IMR-90 (cell line): ENCODE data around the gene ACVR1B.

ENCODE experiments used
- CTCF ChIP-seq: conservative IDR thresholded peaks from 2 replicates; pipeline ENCODE4 v1.5.1; 2012; ENCODE audit warnings: mild to moderate bottlenecking, low read depth, low read length, improper control_type of control experiment
- ELK1 ChIP-seq: fragments of 150-350 bp; IDR thresholded peaks from 2 replicates; pipeline ENCODE4 v1.6.1; 2016; ENCODE audit warnings: low read depth, mild to moderate bottlenecking, low read length, moderate library complexity, borderline replicate concordance
- MAFK ChIP-seq: IDR thresholded peaks from 2 replicates; pipeline ENCODE4 v1.6.1; 2012; ENCODE audit warnings: low read depth, low read length, improper control_type of control experiment
- MXI1 ChIP-seq: IDR thresholded peaks from 2 replicates; pipeline ENCODE4 v1.6.1; 2012; ENCODE audit warnings: low read depth, mild to moderate bottlenecking, low read length, moderate library complexity, borderline replicate concordance
- POLR2A ChIP-seq: IDR thresholded peaks from 2 replicates; pipeline ENCODE4 v1.6.1; 2012; ENCODE audit warnings: mild to moderate bottlenecking, low read depth, low read length
- RFX5 ChIP-seq: IDR thresholded peaks from 2 replicates; pipeline ENCODE4 v1.8.0; 2012; ENCODE audit warnings: low read depth, mild to moderate bottlenecking, low read length, moderate library complexity
- USF2 ChIP-seq: fragments of 150-350 bp; IDR thresholded peaks from 2 replicates; pipeline ENCODE4 v1.6.1; 2017; ENCODE audit warnings: mild to moderate bottlenecking, antibody characterized with exemption, low read length, low read depth

GRCh38 chr12:51922146-51922545 is 29.4 kb upstream of the ACVR1B start:
- no peak for TF ChIP-seq POLR2A
- no peak for TF ChIP-seq RFX5
- TF ChIP-seq MXI1 = no peak
- no peak for TF ChIP-seq CTCF
- no peak for TF ChIP-seq ELK1
- TF ChIP-seq USF2 = no peak
- TF ChIP-seq MAFK = no peak
